Measurements from ENCODE around the gene SBF2.

GRCh38 chr11:10324474-10324873, 30.5 kb upstream of the SBF2 start:
- TF ChIP-seq CTCF (IDR thresholded peaks at IDR 0.05; ENCODE audit: insufficient read depth, low read length, poor library complexity, severe bottlenecking), result no peak
- TF ChIP-seq EZH2phosphoT487 (conservative IDR thresholded peaks at IDR 0.05; ENCODE audit: low read length), result no peak

Measured in SU-DHL-6 (cell line).